ENCODE data around the gene SCN3B.

The SCN3B gene

GRCh38 chr11:123594188-123594901, 60.1 kb downstream of the SCN3B start:
- no peak for FAIRE-seq

- FAIRE-seq = no peak
Observed at GRCh38 chr11:123593570-123593969, 60.9 kb downstream of the SCN3B start.

GRCh38 chr11:123590296-123590912, 64.0 kb downstream of the SCN3B start:
- no peak for FAIRE-seq

- no peak for FAIRE-seq
Observed at GRCh38 chr11:123588864-123589262, 65.6 kb downstream of the SCN3B start.

GRCh38 chr11:123588117-123588863, 66.1 kb downstream of the SCN3B start:
- FAIRE-seq = no peak

GRCh38 chr11:123587559-123587958, 66.9 kb downstream of the SCN3B start:
- no peak for FAIRE-seq

GRCh38 chr11:123587044-123587443, 67.4 kb downstream of the SCN3B start:
- no peak for FAIRE-seq

- no peak for FAIRE-seq
Observed at GRCh38 chr11:123586568-123586967, 67.9 kb downstream of the SCN3B start.

- no peak for FAIRE-seq
Observed at GRCh38 chr11:123585706-123586105, 68.7 kb downstream of the SCN3B start.

- no peak for FAIRE-seq
Observed at GRCh38 chr11:123585206-123585605, 69.2 kb downstream of the SCN3B start.

GRCh38 chr11:123584737-123585136, 69.7 kb downstream of the SCN3B start:
- no peak for FAIRE-seq

- FAIRE-seq = no peak
Observed at GRCh38 chr11:123584186-123584585, 70.2 kb downstream of the SCN3B start.

GRCh38 chr11:123582992-123583504, 71.4 kb downstream of the SCN3B start:
- FAIRE-seq = no peak

GRCh38 chr11:123581651-123582399, 72.6 kb downstream of the SCN3B start:
- no peak for FAIRE-seq

GRCh38 chr11:123580557-123581275, 73.7 kb downstream of the SCN3B start:
- FAIRE-seq = no peak

GRCh38 chr11:123580137-123580536, 74.3 kb downstream of the SCN3B start:
- no peak for FAIRE-seq

GRCh38 chr11:123579482-123579812, 75.0 kb downstream of the SCN3B start:
- no peak for FAIRE-seq
